Aorta (tissue), 5 donors: ENCODE measurements around the gene TPM2. TPM values are rescaled to one million over a fixed set of nuclear protein-coding genes. Genes with fewer than 3 reads are reported as not detected.

ENCODE experiments used
- ATAC-seq: fragments of 200-7000 bp; cut with Tn5 transposase; one replicate; pipeline ENCODE4 v1.9.1; 2022; ENCODE audit warnings: moderate library complexity; ENCODE audit not compliant: low FRiP score
- DNase-seq, 2 donors: peaks; one replicate each; pipeline ENCODE4 v3.0.0-alpha.2; 2020
- H3K27ac ChIP-seq, 2 donors: one replicate each; pipeline ENCODE4 v1.5.1; 2013; ENCODE audit warnings: low read length in 2 of 2, mild to moderate bottlenecking in 2 of 2, moderate library complexity in 2 of 2, control low read depth in 1 of 2, inconsistent platforms in 1 of 2, low read depth in 1 of 2
- H3K27me3 ChIP-seq, 2 donors: one replicate each; pipeline ENCODE4 v1.6.1; 2013; ENCODE audit warnings: control low read depth in 1 of 2, low read length in 1 of 2, mild to moderate bottlenecking in 1 of 2, moderate library complexity in 1 of 2; ENCODE audit not compliant: insufficient read depth in 2 of 2, control insufficient read depth in 1 of 2
- H3K36me3 ChIP-seq, 2 donors: one replicate each; pipeline ENCODE4 v1.6.1; 2013; ENCODE audit warnings: control low read depth in 1 of 2, low read length in 1 of 2, mild to moderate bottlenecking in 1 of 2; ENCODE audit not compliant: insufficient read depth in 2 of 2, control insufficient read depth in 1 of 2
- H3K4me1 ChIP-seq, 2 donors: one replicate each; pipeline ENCODE4 v1.6.1; 2013; ENCODE audit warnings: low read length in 2 of 2, control low read depth in 1 of 2, mild to moderate bottlenecking in 1 of 2, moderate library complexity in 1 of 2; ENCODE audit not compliant: insufficient read depth in 2 of 2, control insufficient read depth in 1 of 2
- H3K4me3 ChIP-seq, 2 donors: one replicate each; pipeline ENCODE4 v1.5.1; 2013; ENCODE audit warnings: low read length in 2 of 2, control low read depth in 1 of 2, mild to moderate bottlenecking in 1 of 2
- H3K9me3 ChIP-seq: one replicate; pipeline ENCODE4 v1.6.1; 2013; ENCODE audit warnings: mild to moderate bottlenecking, low read length; ENCODE audit not compliant: control insufficient read depth
- WGBS, 2 donors: extraction: QIAGEN DNeasy Blood & Tissue Kit; methylation state at CpG; one replicate each; pipeline ENCODE4 v1.1.7; 2013; 5-methylcytosine and 5-hydroxymethylcytosine counted together
- intact Hi-C, 2 donors: fragments of 100-400 bp; cut with DNase I; formaldehyde crosslinking; loops; one replicate each; pipeline versions ENCODE4 v1.14.2 to v1.15.0; 2022
- polyA plus RNA-seq, 2 donors: library from polyadenylated mRNA; stranded (reverse); fragments of 200-250 nt; gene quantifications; one replicate each; pipeline ENCODE4 v1.2.3, GENCODE V29; 2013
- total RNA-seq, 2 donors: library from RNA; stranded (reverse); fragmentation: NEBNext Ultra II Directional; extraction: Animal tissue kit (Norgen Biotek cat#: 25700); gene quantifications; one replicate each; pipeline ENCODE4 v1.2.1, GENCODE V29; 2021
- donor health status: healthy with polysubstance abuse.
- donor health status: Bipolar disorder and iron deficiency.
- donor health status: DM: no; HTN: no; CAD: no.
- donor health status: DM: no; HTN: no; CAD: no.
- donor health status: DM: yes; HTN: yes; CAD: no.

The TPM2 gene
- total and polyA plus RNA-seq, 4 donors: 1,614 to 9,377 (median 6,599) TPM

DNA sequence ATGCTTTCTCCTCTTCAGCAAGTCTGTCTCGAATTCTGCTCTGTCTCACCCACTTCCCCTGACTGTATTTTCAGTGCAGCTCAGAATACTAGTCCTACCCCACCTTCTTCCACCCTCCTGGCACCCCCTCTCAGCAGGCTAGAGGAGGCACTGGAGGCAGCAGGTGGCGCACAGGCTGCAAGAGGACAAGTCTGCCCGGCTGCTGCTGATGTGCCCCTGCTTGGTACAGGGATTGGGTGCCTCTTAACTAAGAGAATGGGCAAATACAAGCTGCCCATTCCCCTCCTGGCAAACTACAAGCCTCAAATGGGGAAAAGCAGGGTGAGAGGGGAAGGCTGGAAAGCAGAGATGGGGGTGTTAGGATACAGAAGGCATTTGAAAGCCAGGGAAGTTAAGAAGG is 37.2 kb upstream of the TPM2 start:
- H3K27me3 ChIP-seq: no peaks in the 10 kb centered on the region
- DNase-seq: peak; percentile 81 to 88
- ATAC-seq: peak; percentile 60
- peaks cover 0 to 2% of the 10 kb centered on the region in 2 donors for H3K4me1 ChIP-seq
- peak overlapping the region; percentile 77 to 92 for H3K27ac ChIP-seq
- H3K4me3 ChIP-seq: peak overlapping the region in 1 of 2 donors; percentile 18
- H3K36me3 ChIP-seq: peaks cover 10 to 12% of the 10 kb centered on the region in 2 donors
- 0 to 2% methylated on average over 3 of the region's 3 CpGs for WGBS, 2 donors
- no peaks in the 10 kb centered on the region for H3K9me3 ChIP-seq
- intact Hi-C loops: loop anchor here in 1 of 2 donors (2.0 kb wide), 1 partner anchor 28 kb away; no protein-coding TSS in a partner anchor

GRCh38 chr9:35725362-35725761 is 35.6 kb upstream of the TPM2 start:
- ATAC-seq (no peak), DNase-seq (peak in 1 of 2 donors; percentile 42)
- Histone ChIP-seq H3K27me3 (no peaks in the 10 kb centered on the region), H3K27ac (no peak overlapping the region), H3K4me1 (peaks cover 0 to 2% of the 10 kb centered on the region in 2 donors), H3K36me3 (peaks cover 14 to 21% of the 10 kb centered on the region in 2 donors), H3K4me3 (no peak overlapping the region), H3K9me3 (no peaks in the 10 kb centered on the region)
- WGBS, 2 donors: 89 to 91% methylated on average over 11 of the region's 11 CpGs
- intact Hi-C loops: no loop called here

- intact Hi-C loops: no loop called here
- WGBS, 2 donors: 85 to 88% methylated on average over 8 of the region's 8 CpGs
- Histone ChIP-seq H3K9me3 (no peaks in the 10 kb centered on the region), H3K4me3 (no peak overlapping the region), H3K27ac (no peak overlapping the region), H3K27me3 (no peaks in the 10 kb centered on the region), H3K4me1 (peaks cover 0 to 2% of the 10 kb centered on the region in 2 donors), H3K36me3 (peaks cover 18 to 34% of the 10 kb centered on the region in 2 donors)
- DNase-seq (peak in 1 of 2 donors; percentile 38), ATAC-seq (no peak)
These were observed 34.2 kb upstream of the TPM2 start for GRCh38 chr9:35723908-35724307.

- Histone ChIP-seq H3K27ac (no peak overlapping the region), H3K4me3 (no peak overlapping the region), H3K27me3 (no peaks in the 10 kb centered on the region), H3K4me1 (peaks cover 0 to 2% of the 10 kb centered on the region in 2 donors), H3K36me3 (peaks cover 18 to 37% of the 10 kb centered on the region in 2 donors), H3K9me3 (no peaks in the 10 kb centered on the region)
- intact Hi-C loops: no loop called here
- ATAC-seq (no peak), DNase-seq (no peak)
- 71 to 79% methylated on average over 2 of the region's 2 CpGs for WGBS, 2 donors
These were observed 33.7 kb upstream of the TPM2 start for GRCh38 chr9:35723426-35723825.

- Histone ChIP-seq H3K36me3 (peaks cover 26 to 51% of the 10 kb centered on the region in 2 donors), H3K4me1 (no peaks in the 10 kb centered on the region), H3K27ac (no peak overlapping the region), H3K4me3 (no peak overlapping the region), H3K27me3 (no peaks in the 10 kb centered on the region), H3K9me3 (no peaks in the 10 kb centered on the region)
- ATAC-seq (no peak), DNase-seq (peak in 1 of 2 donors; percentile 22)
- 86 to 88% methylated on average over 4 of the region's 4 CpGs for WGBS, 2 donors
- intact Hi-C loops: loop anchor here in 1 of 2 donors (2.0 kb wide), 1 partner anchor 21 kb away; no protein-coding TSS in a partner anchor
These were observed 29.8 kb upstream of the TPM2 start for GRCh38 chr9:35719546-35719945.

DNA sequence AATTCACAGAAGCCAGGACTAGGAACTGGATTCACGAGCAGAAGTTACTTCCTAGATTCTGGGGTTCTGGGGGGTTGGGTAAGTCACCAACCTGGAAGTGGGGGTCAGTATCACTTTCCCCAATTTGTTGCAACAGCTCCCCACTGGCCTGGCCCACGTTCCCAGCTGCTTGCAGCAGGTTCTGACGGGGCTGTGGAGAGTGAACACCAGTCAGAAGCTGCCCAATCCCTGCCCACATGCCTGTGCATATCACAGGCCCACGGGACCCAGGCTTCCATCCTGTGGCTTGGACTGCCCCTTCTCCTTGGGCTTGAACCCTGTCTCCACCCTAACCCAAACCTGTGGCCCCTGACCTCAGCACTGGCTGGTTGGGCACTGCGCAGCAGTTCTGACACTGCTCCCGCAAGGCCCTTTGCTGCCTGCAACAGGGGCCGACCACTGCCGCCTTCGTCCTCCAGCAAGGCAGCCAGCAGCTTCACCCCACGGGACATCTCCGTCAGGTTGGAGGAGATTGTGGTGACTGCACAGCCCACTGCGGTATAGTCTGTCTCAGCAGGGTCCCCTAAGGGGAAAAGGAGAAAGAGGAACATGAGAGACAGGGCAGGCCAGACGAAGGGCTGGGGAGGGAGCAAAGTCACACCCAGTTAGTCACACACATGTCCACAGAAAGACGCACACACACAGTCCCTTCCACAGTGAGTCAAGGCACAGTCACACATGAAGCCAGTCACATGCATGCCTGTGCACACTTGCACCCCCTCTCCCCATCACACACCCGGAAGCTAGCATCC is 29.2 kb upstream of the TPM2 start:
- Histone ChIP-seq H3K36me3 (peaks cover 21 to 55% of the 10 kb centered on the region in 2 donors), H3K27ac (no peak overlapping the region), H3K4me3 (no peak overlapping the region), H3K4me1 (no peaks in the 10 kb centered on the region), H3K9me3 (no peaks in the 10 kb centered on the region), H3K27me3 (no peaks in the 10 kb centered on the region)
- intact Hi-C loops: loop anchor here in 1 of 2 donors (2.0 kb wide), 1 partner anchor 20 kb away; no protein-coding TSS in a partner anchor
- ATAC-seq: no peak
- DNase-seq: peak in 1 of 2 donors; percentile 24
- WGBS, 2 donors: 78 to 80% methylated on average over 15 of the region's 15 CpGs

DNA sequence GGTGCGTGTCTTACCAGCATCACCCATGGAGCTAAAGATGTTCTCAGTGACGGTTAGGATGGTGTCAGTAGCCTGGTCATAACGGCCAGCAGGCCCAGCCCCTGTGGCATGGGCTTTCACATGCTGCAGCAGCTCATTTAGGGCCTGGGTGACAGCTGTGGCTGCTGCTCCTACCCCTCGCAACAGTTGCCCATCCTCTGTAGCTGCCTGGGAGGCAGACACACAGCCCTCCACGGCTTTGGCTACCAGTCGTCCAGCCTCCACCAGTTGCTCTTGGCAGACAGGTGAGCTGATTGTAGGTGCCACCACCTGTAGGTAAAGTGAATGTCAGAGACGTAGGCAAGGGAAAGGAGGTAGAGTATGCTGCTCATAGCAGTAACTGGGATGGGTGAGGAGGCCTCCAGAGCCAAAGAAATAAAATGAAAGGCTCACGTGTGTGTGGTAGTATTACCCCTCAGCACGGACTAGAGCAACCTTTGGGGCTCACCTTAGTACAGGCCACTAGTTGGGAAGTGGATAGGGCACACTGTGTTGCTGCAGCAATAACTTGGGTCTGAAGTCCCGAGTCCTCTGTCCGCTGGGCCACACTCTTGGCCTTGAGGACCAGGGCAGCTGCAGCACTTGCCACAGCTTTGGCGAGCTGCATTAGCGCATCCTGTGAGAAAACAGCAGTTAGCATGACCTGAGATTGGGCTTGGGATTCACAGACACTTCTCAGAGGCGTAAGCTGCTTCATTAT is 27.6 kb upstream of the TPM2 start:
- intact Hi-C loops: no loop called here
- H3K36me3 ChIP-seq: peaks cover 21 to 59% of the 10 kb centered on the region in 2 donors
- H3K27ac ChIP-seq: no peak overlapping the region
- 75 to 78% methylated on average over 14 of the region's 14 CpGs for WGBS, 2 donors
- H3K27me3 ChIP-seq: no peaks in the 10 kb centered on the region
- no peak for ATAC-seq
- peak; percentile 33 to 47 for DNase-seq
- H3K4me1 ChIP-seq: no peaks in the 10 kb centered on the region
- H3K4me3 ChIP-seq: no peak overlapping the region
- no peaks in the 10 kb centered on the region for H3K9me3 ChIP-seq

DNA sequence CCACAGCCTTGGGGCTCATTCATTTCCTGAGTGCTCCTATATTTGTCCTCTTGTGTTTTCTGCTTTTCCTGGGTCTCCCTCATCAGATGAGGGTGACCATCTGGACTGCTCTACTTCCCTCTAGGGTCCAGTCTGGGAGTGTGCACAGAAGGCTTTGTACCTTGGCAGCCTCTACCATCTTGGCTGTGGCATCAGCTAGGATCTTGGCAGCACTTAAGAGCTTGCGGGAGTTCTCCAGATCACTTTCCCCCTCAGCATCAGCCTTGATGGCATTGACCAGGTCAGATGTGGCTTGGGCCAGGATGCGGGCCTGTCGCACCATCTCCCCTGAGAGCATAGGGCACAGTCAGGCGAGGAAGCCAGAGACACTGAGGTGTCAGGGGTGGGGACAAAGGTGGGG is 26.5 kb upstream of the TPM2 start:
- H3K27ac ChIP-seq: peak overlapping the region in 1 of 2 donors; percentile 22
- H3K9me3 ChIP-seq: no peaks in the 10 kb centered on the region
- peak; percentile 45 to 67 for DNase-seq
- H3K27me3 ChIP-seq: no peaks in the 10 kb centered on the region
- no peak overlapping the region for H3K4me3 ChIP-seq
- 42 to 47% methylated on average over 4 of the region's 4 CpGs for WGBS, 2 donors
- H3K36me3 ChIP-seq: peaks cover 21 to 60% of the 10 kb centered on the region in 2 donors
- intact Hi-C loops: no loop called here
- ATAC-seq: peak; percentile 42
- no peaks in the 10 kb centered on the region for H3K4me1 ChIP-seq
